Measurements from ENCODE around the gene THYN1. TPM values are rescaled to one million over a fixed set of nuclear protein-coding genes. Genes with fewer than 3 reads are reported as not detected.

Gene THYN1
- total RNA-seq, 4 donors from 2014 or later, result 31.7 to 62.8 (median 42.6) TPM

GRCh38 chr11:134224710-134225664 lies 28.2 kb downstream of the THYN1 start:
- peaks cover 55% of the 10 kb centered on the region for H3K4me1 ChIP-seq
- H3K36me3 ChIP-seq, result peaks cover 7% of the 10 kb centered on the region
- WGBS, result 0% methylated on average over 47 of the region's 93 CpGs
- peak; percentile 80 to 90 for DNase-seq (ENCODE audit: low spot score in 2 of 2)
- H3K27ac ChIP-seq, result peak overlapping the region; percentile 96
- H3K9me3 ChIP-seq, result no peaks in the 10 kb centered on the region
- H3K27me3 ChIP-seq, result no peaks in the 10 kb centered on the region
- TF ChIP-seq POLR2A (IDR thresholded peaks at IDR 0.05), result peak in 1 of 2 donors; percentile 20
- TF ChIP-seq EP300 (IDR thresholded peaks at IDR 0.05), result no peak
- peak overlapping the region; percentile 96 for H3K4me3 ChIP-seq

GRCh38 chr11:134223836-134224709 lies 29.1 kb downstream of the THYN1 start, which contains the start of the genes NCAPD3 and VPS26B:
Gene NCAPD3, minus strand, starts transcription at chr11:134223967. Its CDS starts 41 bp downstream, at chr11:134223926.
Gene VPS26B, plus strand, starts transcription at chr11:134224671. Its CDS starts 452 bp downstream, at chr11:134225123.
- H3K4me1 ChIP-seq, result peaks cover 46% of the 10 kb centered on the region
- peak within 1 kb of the TSS; percentile 96 for H3K4me3 ChIP-seq
- H3K27me3 ChIP-seq, result no peaks in the 10 kb centered on the region
- TF ChIP-seq POLR2AphosphoS5 (IDR thresholded peaks at IDR 0.05) (peak; percentile 95 to 98 (median 96)), POLR2A (IDR thresholded peaks at IDR 0.05) (peak; percentile 91 to 97), EP300 (IDR thresholded peaks at IDR 0.05) (no peak), CTCF (IDR thresholded peaks at IDR 0.05) (no peak)
- DNase-seq (ENCODE audit: low spot score in 2 of 2), result peak; percentile 98 to 99
- peaks cover 16% of the 10 kb centered on the region for H3K36me3 ChIP-seq
- peak within 1 kb of the TSS; percentile 96 for H3K27ac ChIP-seq
- no peaks in the 10 kb centered on the region for H3K9me3 ChIP-seq
- under 1% methylated on average over 45 of the region's 89 CpGs for WGBS

GRCh38 chr11:134223121-134223520 lies 30.0 kb downstream of the THYN1 start:
- Histone ChIP-seq H3K9me3 (no peaks in the 10 kb centered on the region), H3K4me1 (peaks cover 40% of the 10 kb centered on the region), H3K4me3 (peak overlapping the region; percentile 96), H3K27ac (no peak overlapping the region), H3K27me3 (no peaks in the 10 kb centered on the region), H3K36me3 (peaks cover 22% of the 10 kb centered on the region)
- DNase-seq (ENCODE audit: low spot score in 2 of 2), result no peak
- no peak for TF ChIP-seq POLR2A (IDR thresholded peaks at IDR 0.05)
- WGBS, result 4% methylated on average over 5 of the region's 5 CpGs

- no peaks in the 10 kb centered on the region for H3K27me3 ChIP-seq
- no peaks in the 10 kb centered on the region for H3K4me1 ChIP-seq
- 96% methylated on average over 3 of the region's 3 CpGs for WGBS
- H3K27ac ChIP-seq, result no peak overlapping the region
- peaks cover 32% of the 10 kb centered on the region for H3K36me3 ChIP-seq
- no peaks in the 10 kb centered on the region for H3K9me3 ChIP-seq
- no peak for DNase-seq (ENCODE audit: low spot score in 2 of 2)
- TF ChIP-seq POLR2AphosphoS5 (IDR thresholded peaks at IDR 0.05) (no peak), CTCF (IDR thresholded peaks at IDR 0.05) (no peak), POLR2A (IDR thresholded peaks at IDR 0.05) (no peak), EP300 (IDR thresholded peaks at IDR 0.05) (no peak)
- no peak overlapping the region for H3K4me3 ChIP-seq
Observed at GRCh38 chr11:134216816-134217215, 36.3 kb downstream of the THYN1 start.

GRCh38 chr11:134215836-134216235 lies 37.3 kb downstream of the THYN1 start:
- no peaks in the 10 kb centered on the region for H3K27me3 ChIP-seq
- H3K4me3 ChIP-seq, result no peak overlapping the region
- WGBS, result 92% methylated on average over 7 of the region's 7 CpGs
- TF ChIP-seq EP300 (IDR thresholded peaks at IDR 0.05) (no peak), CTCF (IDR thresholded peaks at IDR 0.05) (no peak), POLR2A (IDR thresholded peaks at IDR 0.05) (no peak), POLR2AphosphoS5 (IDR thresholded peaks at IDR 0.05) (no peak)
- peaks cover 32% of the 10 kb centered on the region for H3K36me3 ChIP-seq
- no peaks in the 10 kb centered on the region for H3K9me3 ChIP-seq
- no peak for DNase-seq (ENCODE audit: low spot score in 2 of 2)
- H3K4me1 ChIP-seq, result no peaks in the 10 kb centered on the region
- H3K27ac ChIP-seq, result no peak overlapping the region

Measured in suprapubic skin (tissue), 4 donors.